ENCODE measurements around the gene PRC1.
"Not testable (repeated sequence)": the region's sequence is repeated elsewhere in the genome, so short reads cannot be mapped to it uniquely, and the experiment has no call there.

Gene PRC1

DNA sequence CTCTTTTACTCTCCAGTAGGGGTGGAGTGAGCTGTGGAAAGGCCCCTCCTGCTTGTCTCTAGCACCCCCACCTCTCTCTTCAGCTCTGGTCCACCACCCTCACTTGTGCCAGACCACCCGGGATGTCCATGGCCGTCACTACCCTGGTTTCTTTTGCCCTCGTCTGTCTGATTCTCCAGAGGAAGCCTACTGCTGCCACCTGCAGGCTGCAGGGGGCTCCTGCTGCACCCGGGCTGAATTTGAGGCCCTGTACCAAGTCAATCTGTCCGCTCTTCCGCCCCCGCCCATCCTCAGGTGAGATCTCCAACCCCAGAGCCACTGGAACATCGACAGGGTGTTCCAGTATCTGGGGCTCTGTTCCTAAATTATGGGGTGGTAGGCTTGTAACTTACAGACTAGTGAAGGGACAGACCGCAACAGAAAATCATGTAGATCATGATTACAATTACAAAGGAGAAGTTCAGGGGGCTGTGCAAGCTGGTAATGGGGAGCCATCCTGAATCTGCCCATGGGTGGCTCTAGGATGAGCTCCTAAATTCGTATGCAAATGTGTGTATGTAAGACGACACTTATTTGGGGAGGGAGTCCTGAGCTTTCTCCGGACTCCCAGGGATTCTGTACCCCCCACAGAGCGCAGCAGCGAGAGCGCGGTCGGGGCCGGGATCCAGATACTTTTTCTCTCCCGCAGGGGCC, 59.9 kb downstream of the PRC1 start:
- peak in 1 of 2 donors; percentile 73 for DNase-seq (ENCODE audit: extremely low read depth in 1 of 2, low read depth in 1 of 2)

DNA sequence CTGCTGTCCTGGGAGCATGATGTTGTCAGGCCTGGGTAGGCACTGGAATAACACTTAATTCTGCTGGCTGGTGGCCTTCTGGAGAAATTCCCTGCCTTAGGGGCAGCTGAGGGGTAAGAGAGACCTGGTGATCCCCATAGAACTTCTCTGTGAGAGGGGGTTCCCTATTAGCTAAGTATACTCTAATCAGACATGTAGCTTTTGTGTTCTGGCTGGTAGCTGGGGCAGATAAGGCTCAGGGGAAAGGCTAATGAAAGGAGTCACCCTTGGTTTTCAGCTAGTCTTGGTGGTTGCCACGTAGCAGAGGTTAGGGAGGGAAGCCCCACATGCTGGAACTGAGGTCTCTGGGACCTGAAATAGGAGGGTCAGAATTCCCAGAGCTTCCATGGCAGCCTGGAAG, 61.0 kb downstream of the PRC1 start:
- no peak for DNase-seq (ENCODE audit: extremely low read depth in 1 of 2, low read depth in 1 of 2)

DNA sequence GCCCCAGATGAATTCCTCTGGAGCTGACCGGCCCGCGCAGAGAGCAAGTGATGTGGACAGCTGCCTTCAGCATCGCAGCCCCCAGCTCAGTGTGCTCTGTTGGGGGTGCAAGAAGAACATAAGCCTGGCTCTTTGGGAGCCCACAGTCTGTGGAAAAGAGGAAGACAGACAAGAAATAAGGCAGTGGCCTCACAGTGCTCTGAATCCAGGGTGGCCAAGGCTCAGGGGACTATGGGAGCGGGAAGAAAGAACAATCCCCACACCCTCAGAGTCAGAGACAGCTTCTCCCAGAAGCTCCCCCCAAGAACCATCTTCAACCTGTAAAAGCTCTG, 61.7 kb downstream of the PRC1 start:
- no peak for DNase-seq (ENCODE audit: extremely low read depth in 1 of 2, low read depth in 1 of 2)

DNA sequence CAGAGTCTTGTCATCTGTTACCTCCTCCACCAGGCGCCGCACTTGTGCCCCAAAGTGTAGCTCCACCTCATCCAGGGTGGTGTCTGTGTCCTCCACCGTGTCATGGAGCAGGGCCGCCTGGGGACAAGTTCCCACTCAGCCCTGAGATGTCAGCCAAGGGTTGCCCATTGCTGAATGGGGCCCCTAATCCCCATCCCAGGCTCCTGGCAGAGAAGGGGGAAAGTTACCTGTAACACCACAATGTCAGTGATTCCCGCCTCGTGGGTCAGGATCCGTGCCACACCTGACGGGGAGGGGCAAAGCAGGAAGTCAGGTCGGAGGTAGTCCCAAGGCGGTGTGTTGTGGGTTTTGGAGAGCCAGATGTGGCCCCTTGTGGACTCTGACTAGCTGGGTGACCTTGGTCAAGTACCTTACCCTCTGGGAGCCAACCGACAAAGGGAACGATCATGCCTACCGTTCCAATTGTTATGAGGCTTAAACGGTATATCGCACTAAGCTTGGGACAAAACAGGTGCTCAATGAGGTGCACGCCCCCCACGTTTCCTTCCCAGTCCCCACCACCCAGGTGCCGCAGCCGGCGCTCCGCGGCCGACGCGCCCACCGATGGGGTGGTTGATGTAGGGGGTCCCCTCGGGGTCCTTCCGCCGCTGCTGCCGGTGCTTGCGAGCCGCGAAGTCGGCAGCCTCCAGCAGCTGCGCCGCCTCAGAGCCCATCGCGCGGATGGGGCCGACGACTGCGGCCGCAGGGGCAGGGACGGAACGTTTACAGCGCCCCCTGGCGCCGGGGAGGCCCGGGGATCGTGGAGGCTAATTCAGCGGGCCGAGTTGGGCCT, 62.3 kb downstream of the PRC1 start, which contains the start of gene HDDC3:
Gene HDDC3 (minus strand): TSS at position 722 of the 832 bp plus-strand sequence. CDS start 9 bp downstream, at position 713.
- peak; percentile 66 to 92 for DNase-seq (ENCODE audit: extremely low read depth in 1 of 2, low read depth in 1 of 2)

DNA sequence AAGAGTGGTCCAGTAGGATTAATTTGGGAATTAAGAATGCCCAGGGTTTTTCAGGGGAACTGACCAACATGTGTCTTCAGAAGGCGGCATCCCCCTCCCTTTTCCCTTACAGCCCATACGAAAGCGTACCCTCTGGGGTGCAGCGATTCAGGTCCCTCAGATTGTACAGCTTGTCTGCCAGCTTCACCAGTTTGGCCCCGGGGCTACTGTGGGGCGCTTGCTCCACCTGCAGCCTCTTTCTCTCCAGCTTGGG, 62.8 kb downstream of the PRC1 start:
- DNase-seq (ENCODE audit: extremely low read depth in 1 of 2, low read depth in 1 of 2) = no peak

DNA sequence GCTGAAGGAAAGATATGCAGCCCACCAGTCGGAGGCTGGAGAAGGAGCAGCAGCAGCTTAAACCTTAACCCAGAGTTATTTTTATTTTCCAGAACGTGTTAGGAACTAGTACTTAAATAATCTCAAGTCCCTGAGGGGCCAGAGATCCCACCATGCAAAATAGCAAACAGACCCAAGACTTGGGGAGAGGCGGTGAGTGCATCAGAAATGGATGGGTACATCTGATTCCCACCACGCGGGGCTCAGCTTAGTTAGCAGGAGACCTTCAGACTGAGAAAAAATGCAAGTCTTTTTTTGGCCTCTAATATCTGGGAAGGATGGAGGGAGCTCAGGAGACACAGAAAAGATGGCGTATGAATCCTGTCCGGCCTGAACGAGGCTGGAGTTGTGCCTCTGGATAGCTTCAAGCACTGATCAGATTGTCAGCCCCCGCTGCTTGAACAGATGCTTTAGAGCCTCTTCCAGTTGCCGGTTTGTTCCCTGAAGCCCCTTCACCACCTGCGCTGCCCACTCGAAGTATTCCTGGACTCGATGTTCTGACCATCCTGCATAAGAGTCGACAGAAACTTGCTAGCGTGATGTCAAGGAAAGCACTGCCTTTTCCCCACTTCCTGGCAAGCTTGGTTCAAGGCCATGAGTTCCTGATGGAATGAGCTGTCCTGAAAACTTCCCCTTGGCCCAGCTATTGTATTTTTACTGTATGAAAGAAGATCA, 63.3 kb downstream of the PRC1 start:
- no peak for DNase-seq (ENCODE audit: extremely low read depth in 1 of 2, low read depth in 1 of 2)

DNA sequence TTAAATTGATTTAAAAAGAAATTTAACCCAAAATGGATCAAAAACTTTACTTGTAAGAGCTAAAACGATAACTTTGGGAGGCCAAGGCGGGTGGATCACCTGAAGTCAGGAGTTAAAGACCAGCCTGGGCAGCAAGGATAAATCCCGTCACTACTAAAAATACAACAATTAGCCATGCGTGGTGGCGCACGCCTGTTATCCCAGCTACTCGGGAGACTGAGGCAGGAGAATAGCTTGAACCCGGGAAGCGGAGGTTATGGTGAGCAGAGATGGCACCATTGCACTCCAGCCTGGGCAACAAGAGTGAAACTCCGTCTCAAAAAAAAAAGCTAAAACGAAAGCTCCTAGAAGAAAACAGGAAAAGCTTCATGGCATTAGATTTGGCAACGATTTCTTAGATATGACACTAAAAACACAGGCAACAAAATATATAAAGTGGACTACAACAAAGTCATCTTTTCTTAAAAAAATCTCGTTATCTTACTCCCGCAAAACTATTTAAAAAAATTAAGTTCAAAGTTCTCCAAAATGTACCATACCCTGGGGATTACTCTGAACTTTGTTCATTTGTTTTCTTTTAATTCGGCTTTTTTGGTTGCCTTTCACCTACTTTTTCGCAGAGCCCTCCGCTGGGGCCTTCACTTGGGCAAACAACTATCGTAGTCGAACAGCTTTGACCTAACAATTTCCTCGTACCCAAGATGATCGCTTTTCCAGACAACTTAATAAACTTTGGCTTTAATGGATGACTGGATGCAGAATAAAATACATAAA, 64.9 kb downstream of the PRC1 start:
- no peak for DNase-seq (ENCODE audit: extremely low read depth in 1 of 2, low read depth in 1 of 2)

DNA sequence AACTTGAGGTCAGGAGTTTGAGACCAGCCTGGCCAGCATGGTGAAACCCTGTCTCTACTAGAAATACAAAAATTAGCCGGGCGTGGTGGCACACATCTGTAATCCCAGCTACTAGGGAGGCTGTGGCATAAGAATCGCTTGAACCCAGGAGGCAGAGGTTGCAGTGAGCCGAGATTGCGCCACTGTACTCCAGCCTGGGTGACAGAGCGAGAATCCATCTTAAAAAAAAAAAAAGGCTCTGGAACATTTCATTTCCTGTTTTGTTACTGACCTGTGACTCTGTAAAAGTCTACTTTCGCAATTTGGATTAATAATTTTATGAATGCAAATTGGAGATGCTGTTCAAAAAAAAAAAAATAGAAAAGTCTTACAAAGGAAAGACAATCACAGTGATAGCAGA, 66.2 kb downstream of the PRC1 start:
- not testable (repeated sequence) for DNase-seq (ENCODE audit: extremely low read depth in 1 of 2, low read depth in 1 of 2)

DNA sequence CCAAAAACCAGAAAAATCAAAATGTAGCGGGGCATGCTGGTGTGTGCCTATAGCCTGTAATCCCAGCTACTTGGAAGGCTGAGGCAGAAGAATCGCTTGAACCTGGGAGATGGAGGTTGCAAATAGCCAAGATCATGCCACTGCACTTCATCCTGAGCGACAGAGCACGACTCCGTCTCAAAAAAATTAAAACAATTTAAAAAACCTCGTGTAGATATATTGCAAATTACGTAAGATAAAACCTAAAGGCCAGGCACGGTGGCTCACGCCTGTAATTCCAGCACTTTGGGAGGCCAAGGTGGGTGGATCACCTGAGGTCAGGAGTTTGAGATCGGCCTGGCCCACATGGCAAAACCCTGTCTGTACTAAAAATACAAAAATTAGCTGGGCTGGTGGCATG, 67.6 kb downstream of the PRC1 start:
- DNase-seq (ENCODE audit: extremely low read depth in 1 of 2, low read depth in 1 of 2) = not testable (repeated sequence)

DNA sequence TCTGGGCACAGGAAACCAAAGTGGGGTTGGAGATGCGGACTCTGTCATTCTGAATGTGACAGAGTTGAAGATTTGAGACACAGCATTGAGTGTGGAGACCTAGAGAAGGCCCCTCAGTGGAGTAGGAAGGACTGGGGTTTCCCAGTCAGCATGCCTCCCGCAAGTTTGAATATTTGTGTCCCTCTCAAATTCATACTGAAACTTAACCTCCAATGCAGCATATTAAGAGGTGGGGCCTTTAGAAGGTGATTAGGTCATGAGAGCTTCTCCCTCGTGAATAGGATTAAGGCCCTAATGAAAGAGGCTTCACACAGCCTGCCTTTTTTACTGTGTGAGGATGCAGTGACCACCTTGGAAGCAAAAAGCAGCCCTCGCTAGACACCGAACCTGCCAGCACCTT, 70.0 kb downstream of the PRC1 start:
- DNase-seq (ENCODE audit: extremely low read depth in 1 of 2, low read depth in 1 of 2) = no peak

DNA sequence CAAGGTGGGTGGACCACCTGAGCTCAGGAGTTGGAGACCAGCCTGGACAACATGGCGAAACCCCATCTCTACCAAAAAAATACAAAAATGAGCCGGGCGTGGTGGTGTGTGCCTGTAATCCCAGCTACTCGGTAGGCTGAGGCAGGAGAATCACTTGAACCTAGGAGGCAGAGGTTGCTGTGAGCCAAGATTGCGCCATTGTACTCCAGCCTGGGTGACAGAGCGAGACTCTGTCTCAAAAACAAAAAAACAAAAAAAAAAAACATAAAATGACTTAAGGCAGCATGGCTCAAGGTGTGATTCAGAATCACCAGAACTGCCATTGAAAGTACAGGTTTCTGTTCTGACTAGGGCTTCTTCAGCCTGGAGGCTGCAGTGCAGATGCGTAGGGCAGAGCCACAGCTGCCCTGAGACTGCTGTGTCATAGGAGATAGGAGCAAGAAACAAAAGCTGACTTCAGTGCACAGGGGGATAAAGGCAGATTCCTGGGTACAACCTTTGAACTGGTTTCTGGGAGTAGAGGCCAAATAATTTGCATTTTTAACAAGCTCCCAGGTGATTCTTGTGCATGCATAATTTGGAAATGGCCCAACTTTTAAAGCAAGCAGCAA, 71.5 kb downstream of the PRC1 start:
- not testable (repeated sequence) for DNase-seq (ENCODE audit: extremely low read depth in 1 of 2, low read depth in 1 of 2)

DNA sequence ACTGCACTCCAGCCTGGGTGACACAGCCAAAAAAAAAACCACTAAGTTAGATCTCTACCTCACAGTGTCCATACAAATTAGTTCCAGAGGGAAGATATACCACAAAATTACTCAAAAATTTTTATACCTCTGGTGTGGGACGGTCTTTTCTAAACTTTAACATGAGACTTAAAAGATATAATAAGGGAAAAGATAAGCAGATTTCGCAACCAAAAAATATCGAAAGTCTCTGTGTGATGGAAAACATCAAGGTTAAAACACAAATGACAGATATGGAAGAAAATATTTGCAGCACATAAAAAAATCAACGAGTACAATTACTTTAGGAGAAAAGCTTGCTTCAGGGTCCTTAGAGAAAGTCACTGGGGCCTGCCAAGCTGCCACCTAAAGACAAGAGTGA, 72.4 kb downstream of the PRC1 start:
- DNase-seq (ENCODE audit: extremely low read depth in 1 of 2, low read depth in 1 of 2) = no peak

DNA sequence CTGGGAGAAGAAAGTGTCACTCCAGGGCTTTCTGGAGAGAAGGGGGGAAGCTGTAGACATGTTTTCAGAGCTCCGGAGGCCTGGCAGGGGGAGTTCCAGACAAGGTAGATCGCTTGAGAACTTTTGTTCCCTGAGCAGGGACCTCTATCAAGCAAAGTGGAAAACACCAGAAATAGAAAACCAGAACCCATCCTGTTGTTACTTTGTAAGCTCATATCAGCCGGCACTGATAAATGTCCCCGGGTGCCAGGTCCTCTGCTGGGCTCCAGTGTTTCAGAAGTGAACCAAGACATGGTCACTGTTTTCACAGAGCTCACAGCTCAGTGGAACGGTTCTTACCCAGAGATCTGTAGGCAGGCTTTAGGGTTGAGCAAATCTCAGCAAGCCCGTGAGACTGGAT, 75.5 kb downstream of the PRC1 start:
- DNase-seq (ENCODE audit: extremely low read depth in 1 of 2, low read depth in 1 of 2) = no peak

DNA sequence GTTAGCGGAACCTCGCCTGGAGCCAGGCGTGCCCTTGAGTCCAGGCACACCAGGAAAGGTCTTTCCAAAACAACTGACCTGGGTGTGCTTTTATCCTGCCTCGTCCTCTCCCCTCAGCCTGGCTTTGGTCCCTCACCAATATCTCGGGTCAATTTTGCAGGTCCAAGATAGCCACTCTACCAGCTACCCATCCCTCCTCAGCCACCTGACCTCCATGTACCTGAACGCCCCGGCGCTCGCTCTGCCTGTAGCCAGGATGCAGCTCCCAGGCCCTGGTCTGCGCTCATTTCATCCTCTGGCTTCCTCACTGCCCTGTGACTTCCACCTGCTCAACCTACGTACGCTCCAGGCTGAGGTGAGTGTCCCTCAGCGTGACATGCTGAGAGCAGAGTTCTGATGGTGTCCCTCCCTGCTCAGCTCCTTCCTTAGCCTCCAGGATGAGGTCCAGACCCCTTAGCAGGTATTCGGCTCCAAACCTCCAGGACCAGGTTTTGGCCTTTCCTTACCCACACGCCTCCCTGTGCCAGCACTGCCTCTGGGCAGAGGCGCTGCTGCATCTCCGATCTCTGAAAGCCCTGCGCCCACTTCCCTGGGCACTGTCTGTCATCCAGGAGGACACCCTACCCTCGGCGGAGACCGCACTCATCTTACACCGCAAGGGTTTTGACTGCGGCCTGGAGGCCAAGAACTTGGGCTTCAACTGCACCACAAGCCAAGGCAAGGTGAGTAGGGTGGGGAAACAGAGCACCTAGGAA, 76.1 kb downstream of the PRC1 start:
- DNase-seq (ENCODE audit: extremely low read depth in 1 of 2, low read depth in 1 of 2) = no peak

DNA sequence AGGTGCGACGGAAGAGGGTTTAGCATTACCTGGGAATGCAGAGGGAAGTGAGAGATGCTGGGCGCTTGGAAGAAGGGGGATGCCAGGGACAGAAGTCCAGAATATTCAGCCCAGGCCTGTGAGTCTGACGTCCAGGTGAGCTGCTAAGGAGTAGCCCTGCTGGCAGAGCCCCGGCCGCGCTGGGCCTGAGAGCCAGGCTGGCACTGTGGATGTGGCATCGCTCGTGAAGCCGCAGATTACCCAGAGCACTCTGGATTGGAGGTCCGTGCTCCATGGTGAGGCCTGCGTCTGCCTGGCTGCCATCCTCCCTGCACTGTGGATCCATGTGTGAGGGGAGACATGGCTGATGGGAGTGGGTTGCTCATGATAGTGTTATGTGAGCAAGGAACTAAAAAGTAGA, 76.8 kb downstream of the PRC1 start:
- DNase-seq (ENCODE audit: extremely low read depth in 1 of 2, low read depth in 1 of 2) = no peak

DNA sequence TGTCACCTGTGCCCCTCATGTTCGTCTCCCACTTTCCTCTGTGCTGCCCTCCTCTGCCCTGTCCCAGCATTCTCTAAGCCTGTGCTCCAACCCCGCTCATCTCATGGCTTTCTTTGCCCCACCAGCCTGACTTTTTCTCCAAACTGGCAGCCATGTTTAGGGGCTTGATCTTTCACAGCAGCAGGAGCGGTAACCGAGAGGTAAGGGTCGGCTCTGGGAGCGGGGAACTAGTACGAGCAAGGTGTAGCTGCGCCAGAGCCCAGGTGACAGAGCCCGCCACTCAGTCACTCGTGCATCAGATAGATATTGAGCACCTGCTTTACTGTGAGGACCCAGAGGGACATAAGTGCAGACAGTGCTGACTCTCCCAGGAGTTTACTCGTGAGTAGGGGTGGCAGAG, 77.9 kb downstream of the PRC1 start:
- DNase-seq (ENCODE audit: extremely low read depth in 1 of 2, low read depth in 1 of 2) = no peak

Measured in activated CD8-positive, alpha-beta memory T cell treated with anti-CD3 and anti-CD28 coated beads for 1 hour (primary cell).